ENCODE results near the gene HES4.
"Not testable (repeated sequence)": the region's sequence is repeated elsewhere in the genome, so short reads cannot be mapped to it uniquely, and the experiment has no call there.

GRCh38 chr1:1030867-1031658 lies 31.2 kb upstream of the HES4 start:
- TF ChIP-seq EZH2 (optimal IDR thresholded peaks at IDR 0.05; ENCODE audit: low read depth, low read length); EZH2phosphoT487 (IDR thresholded peaks at IDR 0.05; ENCODE audit: low read length): not testable (repeated sequence)
- TF ChIP-seq, protein P1, sequence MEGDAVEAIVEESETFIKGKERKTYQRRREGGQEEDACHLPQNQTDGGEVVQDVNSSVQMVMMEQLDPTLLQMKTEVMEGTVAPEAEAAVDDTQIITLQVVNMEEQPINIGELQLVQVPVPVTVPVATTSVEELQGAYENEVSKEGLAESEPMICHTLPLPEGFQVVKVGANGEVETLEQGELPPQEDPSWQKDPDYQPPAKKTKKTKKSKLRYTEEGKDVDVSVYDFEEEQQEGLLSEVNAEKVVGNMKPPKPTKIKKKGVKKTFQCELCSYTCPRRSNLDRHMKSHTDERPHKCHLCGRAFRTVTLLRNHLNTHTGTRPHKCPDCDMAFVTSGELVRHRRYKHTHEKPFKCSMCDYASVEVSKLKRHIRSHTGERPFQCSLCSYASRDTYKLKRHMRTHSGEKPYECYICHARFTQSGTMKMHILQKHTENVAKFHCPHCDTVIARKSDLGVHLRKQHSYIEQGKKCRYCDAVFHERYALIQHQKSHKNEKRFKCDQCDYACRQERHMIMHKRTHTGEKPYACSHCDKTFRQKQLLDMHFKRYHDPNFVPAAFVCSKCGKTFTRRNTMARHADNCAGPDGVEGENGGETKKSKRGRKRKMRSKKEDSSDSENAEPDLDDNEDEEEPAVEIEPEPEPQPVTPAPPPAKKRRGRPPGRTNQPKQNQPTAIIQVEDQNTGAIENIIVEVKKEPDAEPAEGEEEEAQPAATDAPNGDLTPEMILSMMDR (IDR thresholded peaks at IDR 0.05; ENCODE audit: low read length), result not testable (repeated sequence)

All from MM.1S (cell line).